Naive thymus-derived CD8-positive, alpha-beta T cell (primary cell): Measurements from ENCODE around the gene TSPO. TPM values are rescaled to one million over a fixed set of nuclear protein-coding genes. Genes with fewer than 3 reads are reported as not detected.
A peak's percentile ranks its signal among the peaks of the same experiment; 100 is the strongest.
"Not testable (repeated sequence)": the region's sequence is repeated elsewhere in the genome, so short reads cannot be mapped to it uniquely, and the experiment has no call there.

ENCODE experiments used
- ATAC-seq, 2 donors: fragments of 150-1000 bp; cut with Tn5 transposase in 1 of 2; sonication (Bioruptor Pico), chemical (Tn5 transposase) in 1 of 2; 1 replicate in 1 of 2; 2 replicates in 1 of 2; pipeline ENCODE4 v1.10.0; 2021; ENCODE audit warnings: mild to moderate bottlenecking in 2 of 2, moderate library complexity in 2 of 2
- POLR2A ChIA-PET: fragments of 350-600 bp; sonication (Branson Sonifier 250); formaldehyde crosslinking; loops from one replicate; lab custom pipeline; 2021; ENCODE audit warnings: antibody characterized with exemption; lab: Charles Lee
- DNase-seq, 10 donors: peaks; one replicate each; pipeline versions ENCODE4 v3.0.0 to v3.0.0-alpha.2; 2020 to 2022
- H3K27ac Mint-ChIP-seq, 10 donors: one replicate each; pipeline ENCODE4 v1.8.0; 2020 to 2022; ENCODE audit warnings: mild to moderate bottlenecking in 10 of 10, mixed read lengths in 10 of 10, moderate library complexity in 4 of 10, inconsistent platforms in 1 of 10
- H3K27me3 Mint-ChIP-seq, 5 donors: one replicate each; pipeline ENCODE4 v1.8.0; 2021 to 2022; ENCODE audit warnings: mixed read lengths in 5 of 5
- H3K36me3 Mint-ChIP-seq, 3 donors: one replicate each; pipeline ENCODE4 v1.8.0; 2020 to 2022; ENCODE audit warnings: mixed read lengths in 3 of 3, mild to moderate bottlenecking in 2 of 3, inconsistent platforms in 1 of 3
- H3K4me1 Mint-ChIP-seq, 4 donors: one replicate each; pipeline ENCODE4 v1.8.0; 2021 to 2022; ENCODE audit warnings: mixed read lengths in 4 of 4
- H3K4me3 Mint-ChIP-seq, 10 donors: one replicate each; pipeline ENCODE4 v1.8.0; 2020 to 2022; ENCODE audit warnings: mild to moderate bottlenecking in 10 of 10, mixed read lengths in 10 of 10, moderate library complexity in 6 of 10, inconsistent platforms in 1 of 10
- H3K9me3 Mint-ChIP-seq, 9 donors: one replicate each; pipeline ENCODE4 v1.8.0; 2020 to 2022; ENCODE audit warnings: mixed read lengths in 9 of 9, mild to moderate bottlenecking in 3 of 9, inconsistent platforms in 1 of 9, moderate library complexity in 1 of 9
- polyA plus RNA-seq, 3 donors: library from polyadenylated mRNA; unstranded; fragments of 300-500 nt; fragmentation: Illumina TruSeq; gene quantifications; one replicate each; pipeline ENCODE4 v1.2.3, GENCODE V29; 2021
- total RNA-seq, 8 experiments: library from RNA in 2 of 8; stranded (reverse) in 2 of 8; gene quantifications; one replicate each; pipeline ENCODE4 v1.2.3 and lab custom pipeline; 2021 to 2026

Gene TSPO
- total and polyA plus RNA-seq, 5 experiments from 2014 or later, result 64.0 to 305 (median 284) TPM

- peaks cover 0 to 62% (median 6%) of the 10 kb centered on the region in 3 donors for H3K36me3 Mint-ChIP-seq
- peak; percentile 25 to 69 (median 41) for DNase-seq
- peak; percentile 75 to 91 for ATAC-seq
- POLR2A ChIA-PET, result no interaction called here
- H3K4me3 Mint-ChIP-seq, result no peak overlapping the region
- H3K27ac Mint-ChIP-seq, result no peak overlapping the region
- no peaks in the 10 kb centered on the region for H3K27me3 Mint-ChIP-seq
- no peaks in the 10 kb centered on the region for H3K9me3 Mint-ChIP-seq
- peaks cover 7 to 18% (median 10%) of the 10 kb centered on the region in 4 donors for H3K4me1 Mint-ChIP-seq
Measured at GRCh38 chr22:43136255-43136654, 15.1 kb upstream of the TSPO start.

- Mint-ChIP-seq H3K9me3 (no peaks in the 10 kb centered on the region), H3K4me1 (peaks cover 7 to 22% (median 12%) of the 10 kb centered on the region in 4 donors), H3K27ac (peak overlapping the region in 1 of 10 donors; percentile 53), H3K27me3 (no peaks in the 10 kb centered on the region), H3K4me3 (no peak overlapping the region), H3K36me3 (peaks cover 0 to 62% (median 6%) of the 10 kb centered on the region in 3 donors)
- POLR2A ChIA-PET, result no interaction called here
- ATAC-seq (no peak), DNase-seq (no peak)
Measured at GRCh38 chr22:43136801-43137200, 14.6 kb upstream of the TSPO start.

GRCh38 chr22:43142880-43143562, 8.3 kb upstream of the TSPO start, which contains the start of gene MCAT:
MCAT (minus strand) TSS chr22:43143398; CDS start chr22:43143348, 50 bp downstream.
- POLR2A ChIA-PET, result interaction anchor here (0.7 to 3.0 kb wide), 4 partner anchors 10 to 121 kb away, joined by 4 to 17 read pairs (median 6); partner anchors contain the start of gene TTLL12
- DNase-seq (peak; percentile 62 to 89 (median 80)), ATAC-seq (peak; percentile 84 to 90)
- peak within 1 kb of the TSS; percentile 81 to 90 (median 86) for H3K4me3 Mint-ChIP-seq
- H3K9me3 Mint-ChIP-seq, result no peaks in the 10 kb centered on the region
- peaks cover 14 to 46% (median 27%) of the 10 kb centered on the region in 4 donors for H3K4me1 Mint-ChIP-seq
- H3K27me3 Mint-ChIP-seq, result no peaks in the 10 kb centered on the region
- H3K27ac Mint-ChIP-seq, result peak within 1 kb of the TSS; percentile 87 to 97 (median 95)
- H3K36me3 Mint-ChIP-seq, result peaks cover 0 to 24% (median 3%) of the 10 kb centered on the region in 3 donors

- H3K36me3 Mint-ChIP-seq, result peaks cover 0 to 12% (median 3%) of the 10 kb centered on the region in 3 donors
- POLR2A ChIA-PET, result interaction anchor here (0.7 to 3.0 kb wide), 2 partner anchors 42 to 495 kb away, joined by 4 to 17 read pairs; partner anchors contain the start of gene TTLL12
- peak overlapping the region in 4 of 10 donors; percentile 37 to 56 (median 47) for H3K27ac Mint-ChIP-seq
- ATAC-seq (no peak), DNase-seq (no peak)
- H3K9me3 Mint-ChIP-seq, result no peaks in the 10 kb centered on the region
- peak overlapping the region in 5 of 10 donors; percentile 16 to 50 (median 22) for H3K4me3 Mint-ChIP-seq
- no peaks in the 10 kb centered on the region for H3K27me3 Mint-ChIP-seq
- peaks cover 11 to 45% (median 28%) of the 10 kb centered on the region in 4 donors for H3K4me1 Mint-ChIP-seq
Measured at GRCh38 chr22:43144949-43145348, 6.4 kb upstream of the TSPO start.

- not testable (repeated sequence) for H3K9me3 Mint-ChIP-seq, DNase-seq, H3K27me3 Mint-ChIP-seq, ATAC-seq, H3K36me3 Mint-ChIP-seq
- peak overlapping the region in 1 of 10 donors; percentile 18 for H3K4me3 Mint-ChIP-seq
- peaks cover 11 to 46% (median 27%) of the 10 kb centered on the region in 4 donors for H3K4me1 Mint-ChIP-seq
- POLR2A ChIA-PET, result interaction anchor here (0.7 to 1.0 kb wide), 2 partner anchors 12 to 35 kb away, joined by 3 read pairs; partner anchors contain the start of gene BIK
- H3K27ac Mint-ChIP-seq, result peak overlapping the region in 1 of 10 donors; percentile 69
Measured at GRCh38 chr22:43145371-43145770, 6.0 kb upstream of the TSPO start.

GRCh38 chr22:43146332-43146731, 5.0 kb upstream of the TSPO start:
- not testable (repeated sequence) for H3K4me3 Mint-ChIP-seq, H3K9me3 Mint-ChIP-seq, H3K27me3 Mint-ChIP-seq, H3K36me3 Mint-ChIP-seq, ATAC-seq, DNase-seq
- POLR2A ChIA-PET, result interaction anchor here (1.0 kb wide), 1 partner anchor 36 kb away, joined by 3 read pairs; the partner anchor contains the start of gene BIK
- Mint-ChIP-seq H3K4me1 (peaks cover 18 to 49% (median 30%) of the 10 kb centered on the region in 4 donors), H3K27ac (peak overlapping the region in 3 of 10 donors; percentile 4 to 59 (median 29))

GRCh38 chr22:43147821-43148220, 3.5 kb upstream of the TSPO start:
- Mint-ChIP-seq H3K4me1 (peaks cover 20 to 50% (median 31%) of the 10 kb centered on the region in 4 donors), H3K36me3 (no peaks in the 10 kb centered on the region), H3K27me3 (no peaks in the 10 kb centered on the region), H3K4me3 (peak overlapping the region in 3 of 10 donors; percentile 8 to 73 (median 39)), H3K27ac (peak overlapping the region in 8 of 10 donors; percentile 27 to 92 (median 66)), H3K9me3 (no peaks in the 10 kb centered on the region)
- POLR2A ChIA-PET, result interaction anchor here (0.7 kb wide), 1 partner anchor 1509 kb away, joined by 4 read pairs; no protein-coding TSS in a partner anchor
- DNase-seq (no peak), ATAC-seq (no peak)

GRCh38 chr22:43148581-43148980, 2.8 kb upstream of the TSPO start:
- POLR2A ChIA-PET, result interaction anchor here (5.5 kb wide), 1 partner anchor 39 kb away, joined by 33 read pairs; the partner anchor contains the start of gene TTLL12
- Mint-ChIP-seq H3K4me3 (peak overlapping the region in 5 of 10 donors; percentile 9 to 65 (median 55)), H3K27me3 (no peaks in the 10 kb centered on the region), H3K9me3 (no peaks in the 10 kb centered on the region), H3K4me1 (peaks cover 22 to 51% (median 33%) of the 10 kb centered on the region in 4 donors), H3K36me3 (no peaks in the 10 kb centered on the region), H3K27ac (peak overlapping the region in 3 of 10 donors; percentile 21 to 49 (median 49))
- no peak for DNase-seq
- no peak for ATAC-seq

GRCh38 chr22:43150731-43151206, 590 bp upstream of the TSPO start:
- peak overlapping the region; percentile 76 to 94 (median 92) for H3K4me3 Mint-ChIP-seq
- peaks cover 24 to 46% (median 34%) of the 10 kb centered on the region in 4 donors for H3K4me1 Mint-ChIP-seq
- no peak for ATAC-seq
- POLR2A ChIA-PET, result interaction anchor here (0.6 to 5.5 kb wide), 3 partner anchors 9 to 291 kb away, joined by 3 to 33 read pairs (median 3); partner anchors contain the start of gene TTLL12
- H3K9me3 Mint-ChIP-seq, result no peaks in the 10 kb centered on the region
- H3K27me3 Mint-ChIP-seq, result no peaks in the 10 kb centered on the region
- no peak for DNase-seq
- H3K36me3 Mint-ChIP-seq, result no peaks in the 10 kb centered on the region
- peak overlapping the region; percentile 87 to 96 (median 92) for H3K27ac Mint-ChIP-seq

- peaks cover 27 to 40% (median 37%) of the 10 kb centered on the region in 4 donors for H3K4me1 Mint-ChIP-seq
- H3K27ac Mint-ChIP-seq, result peak overlapping the region; percentile 60 to 96 (median 88)
- POLR2A ChIA-PET, result interaction anchor here (1.7 to 5.5 kb wide), 2 partner anchors 9 to 35 kb away, joined by 8 to 33 read pairs; partner anchors contain the start of genes MCAT and TTLL12
- no peaks in the 10 kb centered on the region for H3K9me3 Mint-ChIP-seq
- no peaks in the 10 kb centered on the region for H3K36me3 Mint-ChIP-seq
- ATAC-seq (peak; percentile 56 to 64), DNase-seq (peak in 1 of 10 donors; percentile 55)
- H3K27me3 Mint-ChIP-seq, result no peaks in the 10 kb centered on the region
- H3K4me3 Mint-ChIP-seq, result peak overlapping the region; percentile 76 to 93 (median 87)
Measured at GRCh38 chr22:43152003-43152356, 621 bp downstream of the TSPO start.

- H3K4me3 Mint-ChIP-seq, result peak overlapping the region; percentile 76 to 93 (median 87)
- H3K9me3 Mint-ChIP-seq, result no peaks in the 10 kb centered on the region
- ATAC-seq (peak; percentile 93 to 94), DNase-seq (peak; percentile 48 to 81 (median 60))
- no peaks in the 10 kb centered on the region for H3K36me3 Mint-ChIP-seq
- POLR2A ChIA-PET, result interaction anchor here (1.7 to 5.5 kb wide), 2 partner anchors 9 to 35 kb away, joined by 8 to 33 read pairs; partner anchors contain the start of genes MCAT and TTLL12
- peak overlapping the region; percentile 77 to 96 (median 91) for H3K27ac Mint-ChIP-seq
- no peaks in the 10 kb centered on the region for H3K27me3 Mint-ChIP-seq
- peaks cover 24 to 39% (median 32%) of the 10 kb centered on the region in 4 donors for H3K4me1 Mint-ChIP-seq
Measured at GRCh38 chr22:43152357-43153071, 1.2 kb downstream of the TSPO start.

- peak overlapping the region in 3 of 10 donors; percentile 30 to 76 (median 45) for H3K4me3 Mint-ChIP-seq
- H3K36me3 Mint-ChIP-seq, result no peaks in the 10 kb centered on the region
Measured at GRCh38 chr22:43153899-43154298, 2.5 kb downstream of the TSPO start.

More at GRCh38 chr22:43153899-43154298, 2.5 kb downstream of the TSPO start:
- Mint-ChIP-seq H3K4me1 (peaks cover 22 to 40% (median 33%) of the 10 kb centered on the region in 4 donors), H3K9me3 (no peaks in the 10 kb centered on the region), H3K27ac (peak overlapping the region in 1 of 10 donors; percentile 84), H3K27me3 (no peaks in the 10 kb centered on the region)
- POLR2A ChIA-PET, result no interaction called here
- DNase-seq (no peak), ATAC-seq (no peak)
